Measurements from ENCODE around the gene SDK1. TPM values are rescaled to one million over a fixed set of nuclear protein-coding genes. Genes with fewer than 3 reads are reported as not detected.

Gene SDK1
- total RNA-seq, 1 experiment from 2014 or later: 7.1 TPM

DNA sequence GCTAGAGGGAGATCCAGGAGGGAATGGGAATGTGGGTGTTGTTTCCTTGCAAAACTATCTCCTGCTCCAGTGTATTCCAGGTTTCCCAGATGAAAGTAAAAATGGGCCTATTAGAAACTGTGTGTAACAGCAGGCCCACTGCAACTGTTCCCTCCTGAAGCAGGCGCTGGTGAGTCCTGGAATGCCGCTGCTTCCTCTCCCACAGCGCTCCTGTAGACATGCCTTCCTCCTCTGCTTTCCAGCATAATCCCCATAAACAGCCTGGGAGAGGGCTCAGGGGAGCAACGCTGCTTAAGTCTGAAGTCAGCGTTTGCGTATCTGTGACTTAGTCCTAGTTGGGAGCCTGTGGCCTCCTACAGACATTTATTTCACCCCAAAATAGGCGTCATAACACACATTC lies 830.0 kb downstream of the SDK1 start:
- no peaks in the 10 kb centered on the region for H3K36me3 Mint-ChIP-seq (ENCODE audit: insufficient read depth, unreplicated experiment)
- no TSS peak for BruUV-seq (replicated peaks)

DNA sequence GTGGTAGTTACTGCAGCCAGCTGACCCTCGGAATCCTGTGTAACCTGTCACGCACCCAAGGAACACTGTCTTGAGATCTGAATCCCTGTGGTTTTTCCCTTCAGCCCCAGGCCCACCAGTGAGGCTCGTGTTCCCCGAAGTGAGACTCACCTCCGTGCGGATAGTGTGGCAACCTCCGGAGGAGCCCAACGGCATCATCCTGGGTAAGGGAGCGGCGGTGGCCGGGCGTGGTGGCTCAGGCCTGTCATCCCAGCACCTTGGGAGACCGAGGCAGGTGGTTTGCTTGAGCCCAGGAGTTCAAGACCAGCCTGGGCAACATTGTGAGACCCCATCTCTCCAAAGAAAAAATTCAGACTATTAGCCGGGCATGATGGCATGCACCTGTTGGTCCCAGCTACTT lies 831.2 kb downstream of the SDK1 start:
- POLR2A ChIA-PET: no interaction called here
- no peak overlapping the region for H3K4me3 ChIP-seq (ENCODE audit: low read depth, low read length)
- no peaks in the 10 kb centered on the region for H3K36me3 ChIP-seq (ENCODE audit: control insufficient read depth, insufficient read depth, low read length)
- CTCF ChIA-PET: no interaction called here
- Mint-ChIP-seq H3K4me3 (ENCODE audit: unreplicated experiment) (no peak overlapping the region), H3K9me3 (ENCODE audit: unreplicated experiment) (no peaks in the 10 kb centered on the region), H3K27me3 (ENCODE audit: insufficient read depth, unreplicated experiment) (no peaks in the 10 kb centered on the region), H3K27ac (ENCODE audit: unreplicated experiment) (no peak overlapping the region), H3K4me1 (ENCODE audit: low read depth, unreplicated experiment) (no peaks in the 10 kb centered on the region), H3K36me3 (ENCODE audit: insufficient read depth, unreplicated experiment) (no peaks in the 10 kb centered on the region)
- H3K9me3 ChIP-seq: no peaks in the 10 kb centered on the region
- H3K27me3 ChIP-seq (replicated peaks; ENCODE audit: control insufficient read depth, insufficient read depth, low read length): no peaks in the 10 kb centered on the region
- DNase-seq: no peak
- TF ChIP-seq, protein P1, sequence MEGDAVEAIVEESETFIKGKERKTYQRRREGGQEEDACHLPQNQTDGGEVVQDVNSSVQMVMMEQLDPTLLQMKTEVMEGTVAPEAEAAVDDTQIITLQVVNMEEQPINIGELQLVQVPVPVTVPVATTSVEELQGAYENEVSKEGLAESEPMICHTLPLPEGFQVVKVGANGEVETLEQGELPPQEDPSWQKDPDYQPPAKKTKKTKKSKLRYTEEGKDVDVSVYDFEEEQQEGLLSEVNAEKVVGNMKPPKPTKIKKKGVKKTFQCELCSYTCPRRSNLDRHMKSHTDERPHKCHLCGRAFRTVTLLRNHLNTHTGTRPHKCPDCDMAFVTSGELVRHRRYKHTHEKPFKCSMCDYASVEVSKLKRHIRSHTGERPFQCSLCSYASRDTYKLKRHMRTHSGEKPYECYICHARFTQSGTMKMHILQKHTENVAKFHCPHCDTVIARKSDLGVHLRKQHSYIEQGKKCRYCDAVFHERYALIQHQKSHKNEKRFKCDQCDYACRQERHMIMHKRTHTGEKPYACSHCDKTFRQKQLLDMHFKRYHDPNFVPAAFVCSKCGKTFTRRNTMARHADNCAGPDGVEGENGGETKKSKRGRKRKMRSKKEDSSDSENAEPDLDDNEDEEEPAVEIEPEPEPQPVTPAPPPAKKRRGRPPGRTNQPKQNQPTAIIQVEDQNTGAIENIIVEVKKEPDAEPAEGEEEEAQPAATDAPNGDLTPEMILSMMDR (IDR thresholded peaks at IDR 0.05; ENCODE audit: insufficient read depth in 1 of 2, low read depth in 1 of 2, low read length in 1 of 2, severe bottlenecking in 1 of 2, unreplicated experiment in 1 of 2): no peak
- intact Hi-C loops (cut with micrococcal nuclease; ENCODE audit: unreplicated experiment): no loop called here
- no TSS peak for BruUV-seq (replicated peaks)
- 0 out of 2 replicates have a peak, but pooled peaks cover 6% of the 10 kb centered on the region for H3K4me1 ChIP-seq

More for the DNA sequence above, 830.0 kb downstream of the SDK1 start:
- Mint-ChIP-seq H3K4me3 (ENCODE audit: unreplicated experiment) (no peak overlapping the region), H3K27ac (ENCODE audit: unreplicated experiment) (no peak overlapping the region), H3K27me3 (ENCODE audit: insufficient read depth, unreplicated experiment) (no peaks in the 10 kb centered on the region), H3K4me1 (ENCODE audit: low read depth, unreplicated experiment) (no peaks in the 10 kb centered on the region), H3K9me3 (ENCODE audit: unreplicated experiment) (no peaks in the 10 kb centered on the region)
- TF ChIP-seq, protein P1 (IDR thresholded peaks at IDR 0.05; ENCODE audit: insufficient read depth in 1 of 2, low read depth in 1 of 2, low read length in 1 of 2, severe bottlenecking in 1 of 2, unreplicated experiment in 1 of 2): no peak
- no peaks in the 10 kb centered on the region for H3K27me3 ChIP-seq (replicated peaks; ENCODE audit: control insufficient read depth, insufficient read depth, low read length)
- H3K36me3 ChIP-seq (ENCODE audit: control insufficient read depth, insufficient read depth, low read length): no peaks in the 10 kb centered on the region
- ChIA-PET CTCF (no interaction called here), POLR2A (no interaction called here)
- no peak for DNase-seq
- intact Hi-C loops (cut with micrococcal nuclease; ENCODE audit: unreplicated experiment): no loop called here
- no peaks in the 10 kb centered on the region for H3K9me3 ChIP-seq
- H3K4me1 ChIP-seq: 0 out of 2 replicates have a peak, but pooled peaks cover 6% of the 10 kb centered on the region
- H3K4me3 ChIP-seq (ENCODE audit: low read depth, low read length): no peak overlapping the region

DNA sequence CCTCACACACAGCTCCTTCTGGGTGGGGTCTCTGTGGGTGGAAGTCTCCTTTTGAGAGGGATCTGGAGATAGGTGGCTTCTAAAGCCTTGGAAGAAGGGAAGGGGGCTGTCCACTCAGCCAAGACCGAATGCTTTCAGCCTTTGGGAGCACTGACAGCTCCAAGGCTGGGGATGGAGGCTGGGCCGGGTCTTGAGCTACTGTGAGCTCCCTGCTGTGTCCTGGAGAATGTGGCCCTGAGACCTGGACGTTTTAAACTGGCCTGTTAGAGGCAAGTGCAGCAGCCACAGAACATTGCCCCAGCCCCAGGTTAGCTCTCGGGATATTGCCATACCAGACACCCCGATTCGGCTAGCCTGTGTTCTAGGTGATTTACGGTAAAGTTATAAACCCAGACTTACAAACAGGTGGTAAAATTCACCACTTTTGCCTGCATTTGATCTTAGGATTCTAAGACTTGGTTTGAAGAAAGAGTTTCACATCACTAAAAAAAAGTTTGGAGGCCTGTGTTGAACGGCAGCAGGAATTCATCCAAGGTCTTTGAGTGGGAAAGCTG lies 832.5 kb downstream of the SDK1 start:
- TF ChIP-seq, protein P1 (IDR thresholded peaks at IDR 0.05; ENCODE audit: insufficient read depth in 1 of 2, low read depth in 1 of 2, low read length in 1 of 2, severe bottlenecking in 1 of 2, unreplicated experiment in 1 of 2): no peak
- no peak overlapping the region for H3K4me3 ChIP-seq (ENCODE audit: low read depth, low read length)
- H3K4me1 Mint-ChIP-seq (ENCODE audit: low read depth, unreplicated experiment): no peaks in the 10 kb centered on the region
- no peak for DNase-seq
- H3K36me3 Mint-ChIP-seq (ENCODE audit: insufficient read depth, unreplicated experiment): no peaks in the 10 kb centered on the region
- BruUV-seq (replicated peaks): no TSS peak
- H3K27me3 Mint-ChIP-seq (ENCODE audit: insufficient read depth, unreplicated experiment): no peaks in the 10 kb centered on the region
- intact Hi-C loops (cut with micrococcal nuclease; ENCODE audit: unreplicated experiment): no loop called here
- H3K4me3 Mint-ChIP-seq (ENCODE audit: unreplicated experiment): no peak overlapping the region
- no peaks in the 10 kb centered on the region for H3K9me3 ChIP-seq
- no peaks in the 10 kb centered on the region for H3K36me3 ChIP-seq (ENCODE audit: control insufficient read depth, insufficient read depth, low read length)
- POLR2A ChIA-PET: no interaction called here
- no peaks in the 10 kb centered on the region for H3K27me3 ChIP-seq (replicated peaks; ENCODE audit: control insufficient read depth, insufficient read depth, low read length)
- no peak overlapping the region for H3K27ac Mint-ChIP-seq (ENCODE audit: unreplicated experiment)
- 0 out of 2 replicates have a peak, but pooled peaks cover 6% of the 10 kb centered on the region for H3K4me1 ChIP-seq
- CTCF ChIA-PET: no interaction called here
- no peaks in the 10 kb centered on the region for H3K9me3 Mint-ChIP-seq (ENCODE audit: unreplicated experiment)

All from Caco-2 (cell line).